Measurements from ENCODE around the gene GPR55. TPM values are rescaled to one million over a fixed set of nuclear protein-coding genes. Genes with fewer than 3 reads are reported as not detected.

GPR55 gene
- total and polyA plus RNA-seq, 2 donors (not counting 3 experiments of a cell fraction or from before 2014, with no cell fraction given), result not detected

GRCh38 chr2:230934231-230935129 lies 9.4 kb upstream of the GPR55 start:
- intact Hi-C loops (cut with micrococcal nuclease), result no loop called here
- Histone ChIP-seq H3K9me1 (replicated peaks; ENCODE audit: control insufficient read depth, extremely low read depth, insufficient read depth, low read length) (no peaks in the 10 kb centered on the region), H3K4me3 (replicated peaks in 1 of 3; ENCODE audit: insufficient read depth in 1 of 3, low read depth in 1 of 3, low read length in 3 of 3) (no peak overlapping the region), H3K4me2 (ENCODE audit: insufficient read depth, low read length) (no peak overlapping the region), H3K36me3 (ENCODE audit: control insufficient read depth in 2 of 2, extremely low read depth in 1 of 2, insufficient read depth in 2 of 2, low read length in 2 of 2) (no peaks in the 10 kb centered on the region), H3K4me1 (ENCODE audit: control insufficient read depth, extremely low read depth, insufficient read depth, low read length) (no peaks in the 10 kb centered on the region), H3K79me2 (ENCODE audit: control insufficient read depth, insufficient read depth, low read length) (no peaks in the 10 kb centered on the region), H2AFZ (ENCODE audit: low read depth, low read length) (no peak overlapping the region), H3K27me3 (ENCODE audit: control insufficient read depth in 2 of 2, insufficient read depth in 2 of 2, low read length in 2 of 2) (no peaks in the 10 kb centered on the region), H3K9me3 (replicated peaks; ENCODE audit: control insufficient read depth, insufficient read depth, low read length) (no peaks in the 10 kb centered on the region), H4K20me1 (replicated peaks; ENCODE audit: control insufficient read depth, extremely low read depth, insufficient read depth, low read length) (no peaks in the 10 kb centered on the region), H3K9ac (replicated peaks; ENCODE audit: extremely low read depth, insufficient read depth, low read length) (no peak overlapping the region), H3K27ac (ENCODE audit: insufficient read depth, low read depth, low read length) (no peak overlapping the region)
- dilution Hi-C loops (cut with MboI; ENCODE audit: extremely low pct_ligation_motif_present, low sequenced_read_pairs), result no loop called here
- no peak for TF ChIP-seq POLR2A (IDR thresholded peaks at IDR 0.05; ENCODE audit: low read depth, low read length)
- no peak for TF ChIP-seq CTCF (IDR thresholded peaks at IDR 0.05; ENCODE audit: extremely low read depth in 1 of 2, insufficient read depth in 1 of 2, low read depth in 1 of 2, low read length in 2 of 2)
- TF ChIP-seq MAX (IDR thresholded peaks at IDR 0.05; ENCODE audit: insufficient read depth, insufficient read length), result no peak
- TF ChIP-seq FOS (IDR thresholded peaks at IDR 0.05; ENCODE audit: borderline replicate concordance, insufficient read depth, low read length), result no peak
- TF ChIP-seq POLR2AphosphoS5 (IDR thresholded peaks at IDR 0.05; ENCODE audit: insufficient read depth, low read depth, low read length), result no peak
- TF ChIP-seq MYC (IDR thresholded peaks at IDR 0.05; ENCODE audit: low read depth, low read length), result no peak
- TF ChIP-seq EZH2 (IDR thresholded peaks at IDR 0.05; ENCODE audit: borderline replicate concordance, low read depth, low read length, severe bottlenecking), result no peak
- no peak for FAIRE-seq
- ChIA-PET CTCF (no interaction called here), POLR2A (no interaction called here)
- no TSS peak for BruUV-seq (replicated peaks)
- DNase-seq (ENCODE audit: low read depth, low spot score), result no peak

Data from endothelial cell of umbilical vein (primary cell).